LoVo (cell line): Measurements from ENCODE around the gene LSM12.
A peak's percentile ranks its signal among the peaks of the same experiment; 100 is the strongest.
"Not testable (repeated sequence)": the region's sequence is repeated elsewhere in the genome, so short reads cannot be mapped to it uniquely, and the experiment has no call there.

Source experiments
- DNase-seq: peaks from one replicate; pipeline ENCODE4 v3.0.0-alpha.2; 2016; ENCODE audit warnings: low spot score

LSM12 gene

GRCh38 chr17:44066204-44066930, at the start of gene LSM12:
LSM12 (minus strand) TSS chr17:44066671; CDS start chr17:44066587, 84 bp downstream.
- peak; percentile 92 for DNase-seq

GRCh38 chr17:44115585-44116415, 49.3 kb upstream of the LSM12 start:
- DNase-seq: no peak

- no peak for DNase-seq
These were observed 47.7 kb upstream of the LSM12 start for GRCh38 chr17:44113868-44114840.

- DNase-seq: no peak
These were observed 46.9 kb upstream of the LSM12 start for GRCh38 chr17:44113382-44113781.

GRCh38 chr17:44112284-44113280, 46.1 kb upstream of the LSM12 start:
- no peak for DNase-seq

GRCh38 chr17:44111777-44112176, 45.3 kb upstream of the LSM12 start:
- no peak for DNase-seq

- DNase-seq: no peak
These were observed 44.6 kb upstream of the LSM12 start for GRCh38 chr17:44110823-44111633.

- no peak for DNase-seq
These were observed 43.7 kb upstream of the LSM12 start for GRCh38 chr17:44110011-44110686.

- no peak for DNase-seq
These were observed 42.8 kb upstream of the LSM12 start for GRCh38 chr17:44109312-44109630.

GRCh38 chr17:44108440-44109311, 42.2 kb upstream of the LSM12 start:
- no peak for DNase-seq

GRCh38 chr17:44106801-44107200, 40.3 kb upstream of the LSM12 start:
- DNase-seq: no peak

- DNase-seq: no peak
These were observed 39.5 kb upstream of the LSM12 start for GRCh38 chr17:44105941-44106340.

GRCh38 chr17:44105483-44105882, 39.0 kb upstream of the LSM12 start:
- no peak for DNase-seq

GRCh38 chr17:44102849-44103622, 36.6 kb upstream of the LSM12 start:
- DNase-seq: no peak

- DNase-seq: not testable (repeated sequence)
These were observed 35.4 kb upstream of the LSM12 start for GRCh38 chr17:44101858-44102257.

- no peak for DNase-seq
These were observed 30.9 kb upstream of the LSM12 start for GRCh38 chr17:44097110-44097958.
